ENCODE measurements around the gene LRP2.

DNA sequence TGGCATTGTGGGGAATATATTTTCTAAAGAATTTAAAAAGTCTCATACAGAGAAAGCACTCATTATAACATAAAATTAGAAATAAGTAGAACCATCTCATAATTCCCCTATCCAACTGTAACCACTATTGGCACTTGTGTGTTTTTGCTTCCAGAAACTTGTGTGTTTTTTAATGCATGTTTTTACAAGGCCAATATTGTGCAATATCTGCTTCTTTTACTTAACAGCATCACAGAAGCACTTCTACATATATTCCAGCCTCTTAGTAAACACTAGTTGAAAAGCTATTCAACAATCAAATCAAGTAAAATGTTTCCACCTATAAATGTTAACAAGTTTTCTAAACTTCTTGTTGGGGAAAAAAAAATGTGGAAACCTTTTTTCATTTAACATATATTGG is 132.7 kb downstream of the LRP2 start:
- TF ChIP-seq, protein P1, sequence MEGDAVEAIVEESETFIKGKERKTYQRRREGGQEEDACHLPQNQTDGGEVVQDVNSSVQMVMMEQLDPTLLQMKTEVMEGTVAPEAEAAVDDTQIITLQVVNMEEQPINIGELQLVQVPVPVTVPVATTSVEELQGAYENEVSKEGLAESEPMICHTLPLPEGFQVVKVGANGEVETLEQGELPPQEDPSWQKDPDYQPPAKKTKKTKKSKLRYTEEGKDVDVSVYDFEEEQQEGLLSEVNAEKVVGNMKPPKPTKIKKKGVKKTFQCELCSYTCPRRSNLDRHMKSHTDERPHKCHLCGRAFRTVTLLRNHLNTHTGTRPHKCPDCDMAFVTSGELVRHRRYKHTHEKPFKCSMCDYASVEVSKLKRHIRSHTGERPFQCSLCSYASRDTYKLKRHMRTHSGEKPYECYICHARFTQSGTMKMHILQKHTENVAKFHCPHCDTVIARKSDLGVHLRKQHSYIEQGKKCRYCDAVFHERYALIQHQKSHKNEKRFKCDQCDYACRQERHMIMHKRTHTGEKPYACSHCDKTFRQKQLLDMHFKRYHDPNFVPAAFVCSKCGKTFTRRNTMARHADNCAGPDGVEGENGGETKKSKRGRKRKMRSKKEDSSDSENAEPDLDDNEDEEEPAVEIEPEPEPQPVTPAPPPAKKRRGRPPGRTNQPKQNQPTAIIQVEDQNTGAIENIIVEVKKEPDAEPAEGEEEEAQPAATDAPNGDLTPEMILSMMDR (IDR thresholded peaks at IDR 0.05): no peak
- TF ChIP-seq EP300 (IDR thresholded peaks at IDR 0.05) (no peak), POLR2A (IDR thresholded peaks at IDR 0.05) (no peak)
